ENCODE results near the gene KCNN3. TPM values are rescaled to one million over a fixed set of nuclear protein-coding genes. Genes with fewer than 3 reads are reported as not detected.

KCNN3 gene
- total RNA-seq, 1 donor from 2014 or later: 0.36 TPM

DNA sequence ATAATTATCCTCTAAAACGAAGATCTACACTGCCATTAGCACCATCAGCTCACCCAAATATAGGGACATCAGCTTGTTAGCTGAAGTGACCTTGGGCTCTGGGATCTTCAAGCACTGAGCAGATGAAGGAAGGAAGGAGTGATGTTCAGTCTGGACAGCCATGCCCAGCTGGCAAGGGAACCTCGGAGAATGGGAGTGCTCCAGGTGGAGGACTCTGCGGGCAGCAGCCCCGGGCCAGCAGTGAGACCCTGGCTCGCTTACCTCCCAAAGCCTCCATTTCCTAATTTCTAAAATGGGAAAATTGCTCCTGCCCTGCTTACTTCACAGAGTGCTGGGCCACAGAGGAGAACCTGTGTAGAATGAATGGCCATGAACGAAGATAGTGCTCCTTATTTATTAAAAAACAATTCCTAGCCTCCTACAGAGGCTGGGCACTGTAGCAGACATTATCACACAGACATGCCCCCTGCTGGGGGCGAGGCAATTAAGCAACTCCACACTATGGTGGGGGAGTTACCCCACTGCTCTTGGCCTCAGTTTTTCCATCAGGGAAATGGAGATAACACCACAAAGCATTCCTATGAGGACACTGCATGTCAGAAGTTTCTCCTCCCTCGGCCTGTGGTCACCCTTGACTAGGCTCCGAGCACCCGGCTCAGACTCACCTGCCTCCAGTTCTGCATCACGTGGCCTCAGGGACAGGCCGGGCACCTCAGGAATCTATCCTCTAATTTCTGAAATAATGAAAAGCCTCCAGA lies 117.6 kb downstream of the KCNN3 start:
- no peak for DNase-seq (ENCODE audit: low spot score)
- Mint-ChIP-seq H3K9me3 (peaks cover 5% of the 10 kb centered on the region), H3K27me3 (ENCODE audit: insufficient read depth) (peaks cover 5% of the 10 kb centered on the region), H3K4me3 (no peak overlapping the region), H3K27ac (peak overlapping the region; percentile 91), H3K4me1 (ENCODE audit: low read depth) (peaks cover 88% of the 10 kb centered on the region), H3K36me3 (ENCODE audit: low read depth) (peaks cover 4% of the 10 kb centered on the region)
- intact Hi-C loops (cut with micrococcal nuclease): no loop called here

DNA sequence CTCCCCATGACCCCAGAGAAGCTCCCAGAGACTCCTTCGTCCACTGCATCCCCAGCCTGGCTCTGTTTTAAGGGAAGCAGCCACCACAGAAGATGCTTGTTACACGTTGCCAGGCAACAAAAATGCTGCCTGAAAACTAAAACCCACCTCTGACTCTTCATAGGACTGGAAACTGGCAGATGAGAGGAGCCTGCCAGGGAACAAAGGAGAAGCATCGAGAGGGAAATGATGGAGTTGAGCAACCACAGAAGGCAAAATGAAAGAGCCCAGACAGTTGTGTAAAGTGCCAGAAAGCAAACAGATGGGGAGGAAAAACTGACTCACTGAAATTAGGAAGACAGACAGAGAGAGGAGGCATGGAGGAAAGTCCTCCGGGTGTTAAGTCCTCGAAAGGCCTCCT lies 118.4 kb downstream of the KCNN3 start:
- no peak for DNase-seq (ENCODE audit: low spot score)
- Mint-ChIP-seq H3K27me3 (ENCODE audit: insufficient read depth) (peaks cover 7% of the 10 kb centered on the region), H3K4me3 (peak overlapping the region; percentile 1), H3K36me3 (ENCODE audit: low read depth) (peaks cover 2% of the 10 kb centered on the region), H3K27ac (peak overlapping the region; percentile 91), H3K4me1 (ENCODE audit: low read depth) (peaks cover 88% of the 10 kb centered on the region), H3K9me3 (peaks cover 5% of the 10 kb centered on the region)
- intact Hi-C loops (cut with micrococcal nuclease): no loop called here

DNA sequence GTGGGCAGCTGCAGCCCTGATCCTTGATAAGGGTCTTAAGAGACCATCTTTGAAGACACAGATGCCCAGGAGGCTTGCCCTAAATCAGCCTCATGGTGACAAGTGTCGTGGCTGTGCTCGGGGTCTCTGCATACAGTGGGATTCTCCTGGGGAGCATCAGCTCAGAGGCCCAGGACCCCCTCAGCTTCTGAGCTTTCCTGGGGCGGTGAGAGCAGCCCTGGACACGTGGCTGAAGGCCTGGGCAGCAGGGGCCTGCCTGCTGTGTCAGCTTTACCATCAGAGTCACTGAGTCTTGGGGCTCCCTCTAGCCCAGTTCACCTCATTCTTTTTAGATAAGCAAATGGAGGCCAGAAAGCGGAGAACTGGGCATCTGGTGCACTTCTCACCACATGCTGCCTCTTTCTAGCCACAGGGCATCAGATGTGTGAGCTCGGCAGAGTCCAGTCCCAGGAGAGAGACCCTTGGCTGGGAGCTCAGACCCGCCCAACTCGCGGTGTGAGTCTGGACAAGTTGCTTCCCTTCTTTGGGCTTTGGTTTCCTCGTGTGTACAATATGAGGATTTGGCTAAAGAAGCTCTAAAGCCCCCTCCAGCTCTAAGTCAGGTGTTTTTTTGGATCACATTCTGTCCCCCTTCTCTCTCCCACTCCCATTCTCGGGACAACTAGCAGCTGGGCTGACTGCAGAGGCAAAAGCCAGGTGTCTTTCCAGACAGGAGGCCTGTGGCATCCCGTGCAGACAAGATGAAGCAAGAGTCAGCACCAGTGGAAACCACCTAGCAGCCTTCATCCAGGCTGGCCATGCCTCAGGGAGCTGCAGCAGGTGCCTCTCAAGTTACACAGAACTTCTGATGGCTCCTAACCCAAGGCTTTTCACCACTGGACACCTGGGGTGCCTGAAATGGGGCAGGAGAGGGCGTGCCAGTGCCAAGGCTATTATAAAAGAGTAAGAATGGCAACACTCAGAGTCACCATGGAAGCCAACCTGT lies 119.1 kb downstream of the KCNN3 start:
- Mint-ChIP-seq H3K4me1 (ENCODE audit: low read depth) (peaks cover 88% of the 10 kb centered on the region), H3K36me3 (ENCODE audit: low read depth) (peaks cover 2% of the 10 kb centered on the region), H3K27ac (peak overlapping the region; percentile 91), H3K4me3 (peak overlapping the region; percentile 8), H3K9me3 (peaks cover 5% of the 10 kb centered on the region), H3K27me3 (ENCODE audit: insufficient read depth) (peaks cover 7% of the 10 kb centered on the region)
- no peak for DNase-seq (ENCODE audit: low spot score)
- intact Hi-C loops (cut with micrococcal nuclease): no loop called here

DNA sequence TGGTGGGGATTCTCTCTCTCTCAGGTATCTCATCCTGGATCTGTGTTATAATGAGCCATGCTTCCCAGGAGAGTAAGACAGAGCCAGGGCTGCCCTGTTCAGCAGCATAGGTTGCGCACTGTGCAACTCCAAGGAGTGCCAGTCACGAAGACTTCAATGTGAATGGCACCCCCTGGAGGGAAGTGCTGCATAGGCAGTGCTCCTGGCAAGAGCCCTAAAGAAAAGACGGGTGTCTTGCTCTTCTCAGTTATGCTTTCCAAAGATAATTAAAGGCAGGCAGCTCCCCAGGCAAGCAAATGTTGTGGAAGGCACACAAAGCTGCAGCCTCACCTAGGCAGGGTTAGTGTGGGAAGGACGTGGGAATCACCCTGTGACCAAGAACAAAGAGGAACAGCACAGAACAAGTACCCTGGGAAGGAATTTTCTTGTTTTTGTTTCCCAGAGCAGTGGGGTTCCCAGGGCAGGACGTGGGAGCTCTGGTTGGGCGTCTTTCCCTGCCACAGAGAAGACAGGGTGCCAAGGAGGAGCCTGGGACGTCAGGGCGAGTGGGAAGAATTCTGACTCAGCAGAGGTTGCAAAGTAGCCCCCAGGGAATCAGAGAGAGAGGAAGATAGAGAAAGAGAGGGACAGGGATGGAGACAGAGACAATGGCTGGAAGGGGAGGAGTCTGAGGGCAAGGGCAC lies 120.9 kb downstream of the KCNN3 start:
- Mint-ChIP-seq H3K9me3 (no peaks in the 10 kb centered on the region), H3K27me3 (ENCODE audit: insufficient read depth) (peaks cover 7% of the 10 kb centered on the region), H3K4me1 (ENCODE audit: low read depth) (peaks cover 85% of the 10 kb centered on the region), H3K27ac (peak overlapping the region; percentile 94), H3K36me3 (ENCODE audit: low read depth) (peaks cover 2% of the 10 kb centered on the region), H3K4me3 (peak overlapping the region; percentile 85)
- DNase-seq (ENCODE audit: low spot score): no peak
- intact Hi-C loops (cut with micrococcal nuclease): loop anchor here (1.0 to 10.0 kb wide), 5 partner anchors 37 to 142 kb away; partner anchors contain the start of gene ADAR

DNA sequence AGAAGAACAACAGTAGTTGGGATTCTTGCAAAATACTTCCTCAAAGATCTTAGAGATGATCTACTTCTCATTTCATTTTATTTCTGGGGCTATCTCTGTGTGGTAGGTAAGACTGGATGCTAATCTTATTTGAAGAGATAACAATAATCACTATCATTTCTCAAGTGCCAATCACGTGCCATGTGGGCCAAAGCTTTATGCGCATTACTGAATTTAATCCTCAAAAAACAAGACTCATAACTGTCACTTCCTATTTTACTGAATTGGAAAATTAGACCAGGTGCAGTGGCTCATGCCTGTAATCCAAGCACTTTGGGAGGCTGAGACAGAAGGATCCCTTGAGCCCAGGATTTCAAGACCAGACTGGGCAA lies 121.7 kb downstream of the KCNN3 start:
- Mint-ChIP-seq H3K4me1 (ENCODE audit: low read depth) (peaks cover 85% of the 10 kb centered on the region), H3K36me3 (ENCODE audit: low read depth) (peaks cover 2% of the 10 kb centered on the region), H3K27me3 (ENCODE audit: insufficient read depth) (peaks cover 4% of the 10 kb centered on the region), H3K4me3 (peak overlapping the region; percentile 85), H3K27ac (peak overlapping the region; percentile 94), H3K9me3 (no peaks in the 10 kb centered on the region)
- intact Hi-C loops (cut with micrococcal nuclease): loop anchor here (1.0 to 10.0 kb wide), 8 partner anchors 11 to 189 kb away; partner anchors contain the start of gene ADAR
- no peak for DNase-seq (ENCODE audit: low spot score)

DNA sequence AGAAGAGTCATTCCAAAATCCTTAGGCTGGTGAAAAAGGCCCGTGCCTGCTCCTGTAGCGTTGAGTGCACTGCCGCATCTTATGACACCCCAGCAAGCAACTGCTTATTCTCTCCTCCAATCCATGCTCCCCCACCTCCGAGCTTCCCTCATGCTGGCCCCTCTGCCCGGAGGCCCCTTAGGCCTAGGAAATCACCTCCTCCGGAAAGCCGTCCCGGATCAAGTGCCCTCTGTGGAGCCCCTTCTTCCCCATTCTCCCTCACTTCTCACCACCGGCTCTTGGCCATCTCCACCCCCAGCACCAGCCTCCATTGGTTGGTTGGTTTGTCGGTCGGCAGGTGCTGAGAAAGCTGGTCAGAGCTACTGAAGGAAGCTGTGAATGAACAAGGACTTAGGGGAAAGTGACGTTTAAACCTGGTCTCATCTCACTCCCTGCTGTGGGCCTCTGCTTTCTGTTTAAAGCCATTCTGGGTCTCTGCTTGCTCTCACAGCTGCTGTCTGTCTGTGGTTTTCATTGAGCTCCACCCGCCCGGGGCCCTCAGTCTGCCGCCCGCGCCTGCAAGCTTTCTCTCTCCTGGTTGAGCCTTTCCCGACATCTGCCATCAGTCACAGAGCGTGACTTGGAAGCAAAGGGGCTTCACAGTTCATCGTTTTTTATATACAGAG lies 122.2 kb downstream of the KCNN3 start:
- Mint-ChIP-seq H3K27me3 (ENCODE audit: insufficient read depth) (peaks cover 7% of the 10 kb centered on the region), H3K9me3 (no peaks in the 10 kb centered on the region), H3K4me3 (peak overlapping the region; percentile 85), H3K4me1 (ENCODE audit: low read depth) (peaks cover 82% of the 10 kb centered on the region), H3K36me3 (ENCODE audit: low read depth) (peaks cover 3% of the 10 kb centered on the region), H3K27ac (peak overlapping the region; percentile 94)
- peak; percentile 59 for DNase-seq (ENCODE audit: low spot score)
- intact Hi-C loops (cut with micrococcal nuclease): loop anchor here (1.0 to 10.0 kb wide), 8 partner anchors 11 to 189 kb away; partner anchors contain the start of gene ADAR

DNA sequence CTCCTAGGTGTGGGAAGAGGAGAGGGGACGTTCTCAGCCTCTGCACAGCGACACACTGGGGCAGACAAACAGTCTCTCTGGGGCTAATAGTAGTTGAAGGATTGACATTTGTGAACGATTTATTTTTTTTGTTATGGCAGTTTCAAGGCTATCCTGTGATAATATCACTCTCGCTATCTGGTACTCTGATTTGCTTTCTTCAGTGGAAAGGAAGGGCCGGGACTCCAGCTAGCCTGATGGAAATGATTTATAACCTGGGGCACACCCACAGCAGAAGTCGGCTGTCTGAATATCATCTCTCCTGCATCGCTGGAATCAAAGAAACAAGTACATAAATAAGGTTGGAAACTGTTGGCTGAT lies 122.7 kb downstream of the KCNN3 start:
- Mint-ChIP-seq H3K36me3 (ENCODE audit: low read depth) (peaks cover 3% of the 10 kb centered on the region), H3K27ac (peak overlapping the region; percentile 94)

DNA sequence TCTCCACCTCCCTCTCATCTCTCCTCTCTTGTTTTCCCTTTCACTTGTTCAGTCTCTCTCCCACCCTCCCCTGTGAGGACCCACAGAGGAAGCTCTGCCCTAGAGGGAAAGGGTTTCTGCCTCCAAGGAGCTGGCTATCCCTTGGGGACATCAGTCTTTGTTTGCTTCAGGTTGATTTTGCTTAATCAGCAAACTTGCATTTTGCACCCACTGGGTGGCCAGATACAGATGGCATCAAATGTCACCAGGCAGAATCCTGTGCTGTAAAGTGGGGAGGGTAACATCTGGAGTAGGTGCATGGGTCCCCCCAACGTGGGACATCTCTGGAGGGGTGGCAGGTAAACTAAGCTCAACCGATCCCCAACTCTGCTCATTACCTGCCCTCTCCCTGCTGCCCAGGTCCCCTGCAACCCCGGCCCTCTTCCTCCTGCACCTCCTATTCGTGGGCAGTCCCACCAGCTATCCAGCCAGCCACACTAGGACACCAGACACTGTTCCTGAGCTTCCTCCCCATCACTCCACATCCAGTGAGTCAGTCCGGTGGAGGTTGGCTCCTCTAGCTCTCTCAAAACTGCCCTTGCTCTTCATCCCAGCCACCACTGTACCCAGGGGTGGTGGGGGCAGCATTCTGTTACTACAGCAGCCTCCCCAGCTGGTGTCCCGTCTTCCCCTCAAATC lies 123.3 kb downstream of the KCNN3 start:
- intact Hi-C loops (cut with micrococcal nuclease): loop anchor here (5.0 to 10.0 kb wide), 4 partner anchors 34 to 139 kb away; partner anchors contain the start of gene ADAR
- H3K4me1 Mint-ChIP-seq (ENCODE audit: low read depth): peaks cover 73% of the 10 kb centered on the region
- H3K4me3 Mint-ChIP-seq: peak overlapping the region; percentile 85
- peaks cover 17% of the 10 kb centered on the region for H3K27me3 Mint-ChIP-seq (ENCODE audit: insufficient read depth)
- peak overlapping the region; percentile 69 for H3K27ac Mint-ChIP-seq
- peaks cover 7% of the 10 kb centered on the region for H3K36me3 Mint-ChIP-seq (ENCODE audit: low read depth)
- H3K9me3 Mint-ChIP-seq: no peaks in the 10 kb centered on the region
- DNase-seq (ENCODE audit: low spot score): no peak

More for the DNA sequence above, 122.7 kb downstream of the KCNN3 start:
- Mint-ChIP-seq H3K9me3 (no peaks in the 10 kb centered on the region), H3K4me1 (ENCODE audit: low read depth) (peaks cover 79% of the 10 kb centered on the region), H3K4me3 (peak overlapping the region; percentile 85), H3K27me3 (ENCODE audit: insufficient read depth) (peaks cover 12% of the 10 kb centered on the region)
- intact Hi-C loops (cut with micrococcal nuclease): loop anchor here (5.0 to 10.0 kb wide), 4 partner anchors 35 to 140 kb away; partner anchors contain the start of gene ADAR
- no peak for DNase-seq (ENCODE audit: low spot score)

DNA sequence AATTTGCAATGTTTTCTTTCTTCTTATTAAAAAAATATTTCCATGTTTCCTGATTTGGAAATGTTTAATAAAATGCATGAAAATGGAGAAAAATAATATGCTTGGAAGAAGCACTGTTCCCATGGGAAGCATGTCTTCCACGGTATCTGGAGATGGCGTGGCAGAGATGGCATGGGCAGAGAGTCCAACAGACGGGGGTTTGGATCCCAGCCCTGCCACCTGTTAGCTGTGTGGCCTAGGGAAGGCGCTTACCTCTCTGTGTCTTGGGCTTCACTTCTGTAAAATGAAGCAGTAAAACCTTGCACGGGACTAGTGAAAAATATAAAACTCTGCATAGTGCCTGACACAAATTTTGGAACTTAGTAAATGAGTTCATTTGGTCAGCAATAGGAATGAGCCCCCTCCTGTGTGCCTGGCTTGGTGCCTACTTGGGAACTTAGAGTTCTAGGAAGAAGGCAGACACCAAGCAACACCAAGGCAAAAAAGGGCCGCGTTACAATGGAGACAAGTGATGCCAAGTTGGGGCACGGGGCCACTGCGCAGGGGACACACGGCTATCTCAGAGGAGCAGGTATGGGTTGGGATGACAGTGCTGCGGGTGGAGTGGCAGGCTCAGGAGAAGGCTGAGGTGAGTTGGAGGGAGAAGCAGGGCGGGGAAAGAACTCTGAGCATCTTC lies 124.2 kb downstream of the KCNN3 start:
- H3K4me1 Mint-ChIP-seq (ENCODE audit: low read depth): peaks cover 64% of the 10 kb centered on the region
- intact Hi-C loops (cut with micrococcal nuclease): loop anchor here (1.0 to 10.0 kb wide), 7 partner anchors 9 to 139 kb away; partner anchors contain the start of gene ADAR
- peak overlapping the region; percentile 85 for H3K4me3 Mint-ChIP-seq
- H3K36me3 Mint-ChIP-seq (ENCODE audit: low read depth): peaks cover 9% of the 10 kb centered on the region
- peak overlapping the region; percentile 50 for H3K27ac Mint-ChIP-seq
- no peak for DNase-seq (ENCODE audit: low spot score)
- H3K27me3 Mint-ChIP-seq (ENCODE audit: insufficient read depth): peaks cover 17% of the 10 kb centered on the region
- peaks cover 4% of the 10 kb centered on the region for H3K9me3 Mint-ChIP-seq

DNA sequence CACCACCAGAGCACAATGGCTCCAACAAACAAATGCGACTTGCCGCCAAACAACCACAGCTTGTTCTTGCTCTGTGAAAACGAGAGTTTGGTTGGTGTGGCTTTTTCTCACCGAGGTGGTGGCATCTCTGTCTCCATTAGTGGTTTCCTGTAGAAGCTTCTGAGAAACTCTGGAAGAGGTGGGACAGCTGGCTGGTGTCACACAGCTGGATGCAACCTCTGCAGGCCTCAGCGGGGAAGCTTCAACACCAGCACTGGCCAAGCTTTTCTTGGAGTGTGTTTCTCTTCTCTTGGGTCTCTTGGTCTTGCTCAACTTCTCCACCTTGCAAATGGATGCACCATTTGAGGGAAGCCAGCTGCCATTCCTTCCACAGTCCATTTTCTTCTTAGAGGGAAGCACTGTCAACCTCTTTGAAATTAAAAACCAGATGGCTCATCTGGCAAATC lies 124.8 kb downstream of the KCNN3 start:
- Mint-ChIP-seq H3K27ac (peak overlapping the region; percentile 59), H3K36me3 (ENCODE audit: low read depth) (peaks cover 9% of the 10 kb centered on the region), H3K4me3 (peak overlapping the region; percentile 44), H3K9me3 (peaks cover 5% of the 10 kb centered on the region), H3K27me3 (ENCODE audit: insufficient read depth) (peaks cover 17% of the 10 kb centered on the region), H3K4me1 (ENCODE audit: low read depth) (peaks cover 64% of the 10 kb centered on the region)
- DNase-seq (ENCODE audit: low spot score): peak; percentile 67
- intact Hi-C loops (cut with micrococcal nuclease): loop anchor here (1.0 to 10.0 kb wide), 7 partner anchors 8 to 138 kb away; partner anchors contain the start of gene ADAR
